ENCODE results near the gene RIPOR3.

GRCh38 chr20:50683570-50683969 is 7.8 kb downstream of the RIPOR3 start:
- TF ChIP-seq CTCF (IDR thresholded peaks at IDR 0.05) (no peak), POLR2A (IDR thresholded peaks at IDR 0.05) (no peak)
